ENCODE measurements around the gene SLAMF6. TPM values are rescaled to one million over a fixed set of nuclear protein-coding genes. Genes with fewer than 3 reads are reported as not detected.

Gene SLAMF6
- total and polyA plus RNA-seq, 10 of the 15 experiments (the other 5 are each of a cell fraction or from before 2014, with no cell fraction given) = 20.5 to 89.6 (median 36.5) TPM

DNA sequence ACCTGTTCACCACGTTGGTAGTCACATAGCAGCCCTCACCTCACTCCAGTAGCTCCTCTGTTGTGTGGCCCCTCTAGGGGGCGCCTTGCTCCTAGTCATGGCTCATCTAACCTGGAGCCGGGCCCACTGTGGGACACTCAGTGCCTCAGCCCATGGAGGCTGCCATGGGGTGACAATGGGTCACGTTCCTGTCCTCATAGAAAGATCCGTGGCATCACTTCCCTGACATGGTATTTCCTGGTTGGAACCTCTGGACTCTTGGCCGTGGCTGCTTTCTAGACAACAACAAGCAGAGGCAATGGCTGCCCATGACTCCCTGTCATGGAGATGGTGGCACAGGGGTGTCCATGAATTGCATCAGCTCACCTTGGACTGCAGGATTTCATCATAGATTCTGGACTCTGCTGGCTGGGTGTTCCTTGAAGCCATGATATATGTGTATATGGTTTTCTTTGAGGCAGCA, 27.5 kb upstream of the SLAMF6 start (continued):
- TF ChIP-seq, protein P1, sequence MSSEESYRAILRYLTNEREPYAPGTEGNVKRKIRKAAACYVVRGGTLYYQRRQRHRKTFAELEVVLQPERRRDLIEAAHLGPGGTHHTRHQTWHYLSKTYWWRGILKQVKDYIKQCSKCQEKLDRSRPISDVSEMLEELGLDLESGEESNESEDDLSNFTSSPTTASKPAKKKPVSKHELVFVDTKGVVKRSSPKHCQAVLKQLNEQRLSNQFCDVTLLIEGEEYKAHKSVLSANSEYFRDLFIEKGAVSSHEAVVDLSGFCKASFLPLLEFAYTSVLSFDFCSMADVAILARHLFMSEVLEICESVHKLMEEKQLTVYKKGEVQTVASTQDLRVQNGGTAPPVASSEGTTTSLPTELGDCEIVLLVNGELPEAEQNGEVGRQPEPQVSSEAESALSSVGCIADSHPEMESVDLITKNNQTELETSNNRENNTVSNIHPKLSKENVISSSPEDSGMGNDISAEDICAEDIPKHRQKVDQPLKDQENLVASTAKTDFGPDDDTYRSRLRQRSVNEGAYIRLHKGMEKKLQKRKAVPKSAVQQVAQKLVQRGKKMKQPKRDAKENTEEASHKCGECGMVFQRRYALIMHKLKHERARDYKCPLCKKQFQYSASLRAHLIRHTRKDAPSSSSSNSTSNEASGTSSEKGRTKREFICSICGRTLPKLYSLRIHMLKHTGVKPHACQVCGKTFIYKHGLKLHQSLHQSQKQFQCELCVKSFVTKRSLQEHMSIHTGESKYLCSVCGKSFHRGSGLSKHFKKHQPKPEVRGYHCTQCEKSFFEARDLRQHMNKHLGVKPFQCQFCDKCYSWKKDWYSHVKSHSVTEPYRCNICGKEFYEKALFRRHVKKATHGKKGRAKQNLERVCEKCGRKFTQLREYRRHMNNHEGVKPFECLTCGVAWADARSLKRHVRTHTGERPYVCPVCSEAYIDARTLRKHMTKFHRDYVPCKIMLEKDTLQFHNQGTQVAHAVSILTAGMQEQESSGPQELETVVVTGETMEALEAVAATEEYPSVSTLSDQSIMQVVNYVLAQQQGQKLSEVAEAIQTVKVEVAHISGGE (CRISPR knock-in tag; IDR thresholded peaks at IDR 0.05) = no peak
- no peak for TF ChIP-seq BCL11A (IDR thresholded peaks at IDR 0.05; ENCODE audit: low read depth, low read length)
- TF ChIP-seq TCF7 (IDR thresholded peaks at IDR 0.05; ENCODE audit: borderline replicate concordance) = no peak
- TF ChIP-seq ETV6 (conservative IDR thresholded peaks at IDR 0.05 in 1 of 2, IDR thresholded peaks at IDR 0.05 in 1 of 2; ENCODE audit: borderline replicate concordance in 1 of 2, low read depth in 1 of 2) = no peak
- TF ChIP-seq, protein P2, sequence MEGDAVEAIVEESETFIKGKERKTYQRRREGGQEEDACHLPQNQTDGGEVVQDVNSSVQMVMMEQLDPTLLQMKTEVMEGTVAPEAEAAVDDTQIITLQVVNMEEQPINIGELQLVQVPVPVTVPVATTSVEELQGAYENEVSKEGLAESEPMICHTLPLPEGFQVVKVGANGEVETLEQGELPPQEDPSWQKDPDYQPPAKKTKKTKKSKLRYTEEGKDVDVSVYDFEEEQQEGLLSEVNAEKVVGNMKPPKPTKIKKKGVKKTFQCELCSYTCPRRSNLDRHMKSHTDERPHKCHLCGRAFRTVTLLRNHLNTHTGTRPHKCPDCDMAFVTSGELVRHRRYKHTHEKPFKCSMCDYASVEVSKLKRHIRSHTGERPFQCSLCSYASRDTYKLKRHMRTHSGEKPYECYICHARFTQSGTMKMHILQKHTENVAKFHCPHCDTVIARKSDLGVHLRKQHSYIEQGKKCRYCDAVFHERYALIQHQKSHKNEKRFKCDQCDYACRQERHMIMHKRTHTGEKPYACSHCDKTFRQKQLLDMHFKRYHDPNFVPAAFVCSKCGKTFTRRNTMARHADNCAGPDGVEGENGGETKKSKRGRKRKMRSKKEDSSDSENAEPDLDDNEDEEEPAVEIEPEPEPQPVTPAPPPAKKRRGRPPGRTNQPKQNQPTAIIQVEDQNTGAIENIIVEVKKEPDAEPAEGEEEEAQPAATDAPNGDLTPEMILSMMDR (IDR thresholded peaks at IDR 0.05 in 2 of 3, conservative IDR thresholded peaks at IDR 0.05 in 1 of 3; ENCODE audit: control insufficient read depth in 2 of 3, extremely low read depth in 1 of 3, insufficient read depth in 1 of 3, low read depth in 3 of 3, low read length in 3 of 3) = peak; percentile 32 to 58 (median 46); a peak in 5 of 6 replicates
- no peak for TF ChIP-seq CHD2 (IDR thresholded peaks at IDR 0.05; ENCODE audit: borderline replicate concordance, low read depth, low read length)
- no peak for TF ChIP-seq RAD51 (IDR thresholded peaks at IDR 0.05)
- TF ChIP-seq, protein P3, sequence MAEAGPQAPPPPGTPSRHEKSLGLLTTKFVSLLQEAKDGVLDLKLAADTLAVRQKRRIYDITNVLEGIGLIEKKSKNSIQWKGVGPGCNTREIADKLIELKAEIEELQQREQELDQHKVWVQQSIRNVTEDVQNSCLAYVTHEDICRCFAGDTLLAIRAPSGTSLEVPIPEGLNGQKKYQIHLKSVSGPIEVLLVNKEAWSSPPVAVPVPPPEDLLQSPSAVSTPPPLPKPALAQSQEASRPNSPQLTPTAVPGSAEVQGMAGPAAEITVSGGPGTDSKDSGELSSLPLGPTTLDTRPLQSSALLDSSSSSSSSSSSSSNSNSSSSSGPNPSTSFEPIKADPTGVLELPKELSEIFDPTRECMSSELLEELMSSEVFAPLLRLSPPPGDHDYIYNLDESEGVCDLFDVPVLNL (IDR thresholded peaks at IDR 0.05; ENCODE audit: low read depth, low read length) = no peak
- peak; percentile 44; the same call in 1 of the 2 replicates for TF ChIP-seq EED (IDR thresholded peaks at IDR 0.05; ENCODE audit: low read depth)
- no peak for TF ChIP-seq CHD1 (IDR thresholded peaks at IDR 0.05; ENCODE audit: low read depth, low read length)
- TF ChIP-seq NFYA (IDR thresholded peaks at IDR 0.05; ENCODE audit: borderline replicate concordance, low read depth, low read length) = no peak
- no peak for TF ChIP-seq MTA3 (IDR thresholded peaks at IDR 0.05; ENCODE audit: borderline replicate concordance, low read length)
